Stimulated activated CD4-positive, alpha-beta T cell treated with anti-CD3 and anti-CD28 coated beads, Interleukin-1b, Interleukin-23, amount 100 ng/mL, for 24 hours (primary cell): ENCODE data around the gene R3HDM2.

Experiments
- DNase-seq, 4 experiments: peaks; one replicate each; pipeline ENCODE4 v3.0.0-alpha.2; 2020; ENCODE audit warnings: low read depth in 4 of 4, low spot score in 1 of 4

The R3HDM2 gene

GRCh38 chr12:57219993-57220754 lies 210.7 kb downstream of the R3HDM2 start:
- no peak for DNase-seq

- no peak for DNase-seq
Observed at GRCh38 chr12:57219205-57219992, 211.4 kb downstream of the R3HDM2 start.

GRCh38 chr12:57218030-57218853 lies 212.6 kb downstream of the R3HDM2 start:
- DNase-seq, result no peak

- DNase-seq, result no peak
Observed at GRCh38 chr12:57216921-57217879, 213.6 kb downstream of the R3HDM2 start.

GRCh38 chr12:57216014-57216911 lies 214.6 kb downstream of the R3HDM2 start, which contains the start of gene NXPH4:
Gene NXPH4, plus strand, starts transcription at chr12:57216794. Its CDS starts 176 bp downstream, at chr12:57216970.
- no peak for DNase-seq

- DNase-seq, result no peak
Observed at GRCh38 chr12:57215668-57216013, 215.2 kb downstream of the R3HDM2 start.

GRCh38 chr12:57215065-57215464 lies 215.8 kb downstream of the R3HDM2 start:
- DNase-seq, result no peak

GRCh38 chr12:57214398-57214781 lies 216.5 kb downstream of the R3HDM2 start:
- peak in 1 of 4 experiments; percentile 52 for DNase-seq

- no peak for DNase-seq
Observed at GRCh38 chr12:57213763-57214397, 217.0 kb downstream of the R3HDM2 start.

GRCh38 chr12:57213058-57213715 lies 217.7 kb downstream of the R3HDM2 start:
- DNase-seq, result peak; percentile 69 to 73 (median 72)

GRCh38 chr12:57212701-57213057 lies 218.2 kb downstream of the R3HDM2 start:
- DNase-seq, result no peak

- no peak for DNase-seq
Observed at GRCh38 chr12:57211791-57212700, 218.8 kb downstream of the R3HDM2 start.

- DNase-seq, result no peak
Observed at GRCh38 chr12:57210926-57211692, 219.7 kb downstream of the R3HDM2 start.

GRCh38 chr12:57210461-57210860 lies 220.4 kb downstream of the R3HDM2 start:
- no peak for DNase-seq

- no peak for DNase-seq
Observed at GRCh38 chr12:57209916-57210315, 220.9 kb downstream of the R3HDM2 start.

GRCh38 chr12:57208631-57209282 lies 222.1 kb downstream of the R3HDM2 start:
- no peak for DNase-seq
